Neuronal stem cell (in vitro differentiated cells): ENCODE data around the gene ENPP6.

Experiments
- DNase-seq: peaks from one replicate; pipeline ENCODE4 v3.0.0-alpha.2; 2013; ENCODE audit warnings: low spot score
- H2AFZ ChIP-seq: one replicate; pipeline ENCODE4 v1.6.1; 2013; ENCODE audit warnings: mild to moderate bottlenecking, low read length, inconsistent platforms
- H2AK5ac ChIP-seq: 2 replicates; pipeline ENCODE4 v1.6.1; 2013; ENCODE audit warnings: low read depth, mild to moderate bottlenecking, inconsistent platforms, low read length, moderate library complexity, mixed read lengths
- H2BK120ac ChIP-seq: 2 replicates; pipeline ENCODE4 v1.6.1; 2013; ENCODE audit warnings: low read depth, mild to moderate bottlenecking, inconsistent platforms, low read length, moderate library complexity, mixed read lengths
- H2BK12ac ChIP-seq: one replicate; pipeline ENCODE4 v1.6.1; 2013; ENCODE audit warnings: low read length, inconsistent platforms
- H2BK15ac ChIP-seq: 2 replicates; pipeline ENCODE4 v1.6.1; 2013; ENCODE audit warnings: mild to moderate bottlenecking, low read length, inconsistent platforms, mixed read lengths
- H2BK5ac ChIP-seq: one replicate; pipeline ENCODE4 v1.6.1; 2013; ENCODE audit warnings: inconsistent platforms, mild to moderate bottlenecking, low read length, moderate library complexity
- H3K14ac ChIP-seq: one replicate; pipeline ENCODE4 v1.6.1; 2013; ENCODE audit warnings: low read length, inconsistent platforms
- H3K18ac ChIP-seq: 2 replicates; pipeline ENCODE4 v1.6.1; 2013; ENCODE audit warnings: low read length, inconsistent platforms
- H3K23ac ChIP-seq: 2 replicates; pipeline ENCODE4 v1.6.1; 2013; ENCODE audit warnings: low read depth, mild to moderate bottlenecking, mixed read lengths, low read length, inconsistent platforms; ENCODE audit not compliant: poor library complexity
- H3K27ac ChIP-seq: replicated peaks from 3 replicates; pipeline ENCODE4 v1.5.1; 2013; ENCODE audit warnings: low read length, inconsistent platforms
- H3K27me3 ChIP-seq, 3 experiments: 2 replicates each; pipeline ENCODE4 v1.6.1; 2013; ENCODE audit warnings: low read length in 3 of 3, mild to moderate bottlenecking in 2 of 3, inconsistent platforms in 1 of 3, low read depth in 1 of 3, mixed read lengths in 1 of 3, moderate library complexity in 1 of 3; ENCODE audit not compliant: control insufficient read depth in 3 of 3, insufficient read depth in 3 of 3
- H3K36me3 ChIP-seq, 2 donors: replicated peaks in 1 of 2; 2 replicates each; pipeline ENCODE4 v1.6.1; 2013; ENCODE audit warnings: low read length in 2 of 2; ENCODE audit not compliant: control insufficient read depth in 2 of 2, insufficient read depth in 2 of 2
- H3K4ac ChIP-seq: 2 replicates; pipeline ENCODE4 v1.6.1; 2013; ENCODE audit warnings: inconsistent platforms, mild to moderate bottlenecking, low read length, moderate library complexity
- H3K4me1 ChIP-seq, 2 donors: 1 replicate in 1 of 2; 2 replicates in 1 of 2; pipeline ENCODE4 v1.6.1; 2013; ENCODE audit warnings: low read length in 2 of 2, low read depth in 1 of 2; ENCODE audit not compliant: control insufficient read depth in 2 of 2, insufficient read depth in 1 of 2
- H3K4me2 ChIP-seq: one replicate; pipeline ENCODE4 v1.6.1; 2013; ENCODE audit warnings: mild to moderate bottlenecking, low read length, inconsistent platforms; ENCODE audit not compliant: insufficient read depth, poor library complexity, severe bottlenecking
- H3K4me3 ChIP-seq, 2 donors: 2 replicates each; pipeline ENCODE4 v1.5.1; 2013; ENCODE audit warnings: low read length in 2 of 2, mild to moderate bottlenecking in 2 of 2, inconsistent platforms in 1 of 2, moderate library complexity in 1 of 2
- H3K79me1 ChIP-seq: one replicate; pipeline ENCODE4 v1.6.1; 2013; ENCODE audit warnings: low read depth, mild to moderate bottlenecking, inconsistent platforms, low read length, moderate library complexity
- H3K9ac ChIP-seq: one replicate; pipeline ENCODE4 v1.6.1; 2013; ENCODE audit warnings: mild to moderate bottlenecking, low read depth, low read length, inconsistent platforms; ENCODE audit not compliant: poor library complexity
- H3K9me3 ChIP-seq, 2 donors: replicated peaks in 1 of 2; 2 replicates each; pipeline versions ENCODE3 to v1.6.1; 2013; ENCODE audit warnings: low read length in 2 of 2, mild to moderate bottlenecking in 2 of 2, inconsistent platforms in 1 of 2, low read depth in 1 of 2, mixed read lengths in 1 of 2, moderate library complexity in 1 of 2; ENCODE audit not compliant: control insufficient read depth in 2 of 2, insufficient read depth in 1 of 2
- H4K8ac ChIP-seq: one replicate; pipeline ENCODE4 v1.6.1; 2013; ENCODE audit warnings: low read depth, mild to moderate bottlenecking, inconsistent platforms, low read length, moderate library complexity
- H4K91ac ChIP-seq: one replicate; pipeline ENCODE4 v1.6.1; 2013; ENCODE audit warnings: low read length, low read depth, mild to moderate bottlenecking, inconsistent platforms; ENCODE audit not compliant: poor library complexity
- WGBS, 2 donors: extraction: QIAGEN DNeasy Blood & Tissue Kit; methylation state at CpG; one replicate each; pipeline ENCODE4 v1.1.7; 2013; ENCODE audit warnings: missing lambda C conversion rate in 2 of 2, mixed read lengths in 1 of 2; ENCODE audit not compliant: insufficient read length in 2 of 2, insufficient replicate concordance in 1 of 2; ENCODE audit errors: extremely low coverage in 2 of 2; 5-methylcytosine and 5-hydroxymethylcytosine counted together

Gene ENPP6

GRCh38 chr4:184039963-184040383, 177.7 kb downstream of the ENPP6 start:
- no peaks in the 10 kb centered on the region for H3K4me1 ChIP-seq
- no CpG with 5 or more reads among the region's 22 CpGs for WGBS, 2 donors
- DNase-seq, result peak; percentile 35
- H4K8ac ChIP-seq, result no peak overlapping the region
- H2BK12ac ChIP-seq, result no peak overlapping the region
- H2AFZ ChIP-seq, result no peak overlapping the region
- no peak overlapping the region for H3K4ac ChIP-seq
- no peak overlapping the region for H3K14ac ChIP-seq
- peak overlapping the region; percentile 13 for H3K18ac ChIP-seq
- H3K9ac ChIP-seq, result no peak overlapping the region
- no peak overlapping the region for H4K91ac ChIP-seq
- peak overlapping the region in 1 of 2 donors; percentile 49 for H3K4me3 ChIP-seq
- H3K36me3 ChIP-seq, result no peaks in the 10 kb centered on the region
- H3K27ac ChIP-seq, result no peak overlapping the region
- no peak overlapping the region for H2BK120ac ChIP-seq
- no peak overlapping the region for H2BK5ac ChIP-seq
- H3K9me3 ChIP-seq, result no peaks in the 10 kb centered on the region
- no peaks in the 10 kb centered on the region for H3K79me1 ChIP-seq
- no peak overlapping the region for H2BK15ac ChIP-seq
- H3K4me2 ChIP-seq, result peak overlapping the region; percentile 51
- no peaks in the 10 kb centered on the region for H3K27me3 ChIP-seq
- no peak overlapping the region for H3K23ac ChIP-seq
- H2AK5ac ChIP-seq, result no peak overlapping the region
